Measurements from ENCODE around the gene COL16A1.
A peak's percentile ranks its signal among the peaks of the same experiment; 100 is the strongest.

Gene COL16A1

DNA sequence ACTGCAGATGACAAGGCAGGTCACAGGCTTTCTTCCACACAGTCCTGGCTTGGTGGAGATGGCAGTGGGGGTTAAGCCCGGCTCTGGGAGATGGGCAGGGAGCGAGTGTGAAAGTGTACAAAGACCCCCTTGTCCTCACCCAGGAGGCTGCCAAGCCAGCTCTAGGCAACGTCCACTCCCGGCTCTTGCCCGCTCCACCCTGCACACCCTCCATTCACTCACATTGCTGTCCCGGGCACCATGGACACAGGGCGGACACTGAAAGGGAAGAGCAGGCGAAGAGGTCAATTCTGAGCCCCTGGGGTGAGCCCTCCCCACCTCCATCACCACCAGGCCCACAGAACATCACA lies 8.9 kb downstream of the COL16A1 start:
- no peak for DNase-seq (ENCODE audit: low read depth)
- TF ChIP-seq, protein P1, sequence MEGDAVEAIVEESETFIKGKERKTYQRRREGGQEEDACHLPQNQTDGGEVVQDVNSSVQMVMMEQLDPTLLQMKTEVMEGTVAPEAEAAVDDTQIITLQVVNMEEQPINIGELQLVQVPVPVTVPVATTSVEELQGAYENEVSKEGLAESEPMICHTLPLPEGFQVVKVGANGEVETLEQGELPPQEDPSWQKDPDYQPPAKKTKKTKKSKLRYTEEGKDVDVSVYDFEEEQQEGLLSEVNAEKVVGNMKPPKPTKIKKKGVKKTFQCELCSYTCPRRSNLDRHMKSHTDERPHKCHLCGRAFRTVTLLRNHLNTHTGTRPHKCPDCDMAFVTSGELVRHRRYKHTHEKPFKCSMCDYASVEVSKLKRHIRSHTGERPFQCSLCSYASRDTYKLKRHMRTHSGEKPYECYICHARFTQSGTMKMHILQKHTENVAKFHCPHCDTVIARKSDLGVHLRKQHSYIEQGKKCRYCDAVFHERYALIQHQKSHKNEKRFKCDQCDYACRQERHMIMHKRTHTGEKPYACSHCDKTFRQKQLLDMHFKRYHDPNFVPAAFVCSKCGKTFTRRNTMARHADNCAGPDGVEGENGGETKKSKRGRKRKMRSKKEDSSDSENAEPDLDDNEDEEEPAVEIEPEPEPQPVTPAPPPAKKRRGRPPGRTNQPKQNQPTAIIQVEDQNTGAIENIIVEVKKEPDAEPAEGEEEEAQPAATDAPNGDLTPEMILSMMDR (IDR thresholded peaks at IDR 0.05; ENCODE audit: low read length, missing control alignments) = no peak
- no peak overlapping the region for H3K4me3 ChIP-seq (replicated peaks; ENCODE audit: low read depth, low read length)

DNA sequence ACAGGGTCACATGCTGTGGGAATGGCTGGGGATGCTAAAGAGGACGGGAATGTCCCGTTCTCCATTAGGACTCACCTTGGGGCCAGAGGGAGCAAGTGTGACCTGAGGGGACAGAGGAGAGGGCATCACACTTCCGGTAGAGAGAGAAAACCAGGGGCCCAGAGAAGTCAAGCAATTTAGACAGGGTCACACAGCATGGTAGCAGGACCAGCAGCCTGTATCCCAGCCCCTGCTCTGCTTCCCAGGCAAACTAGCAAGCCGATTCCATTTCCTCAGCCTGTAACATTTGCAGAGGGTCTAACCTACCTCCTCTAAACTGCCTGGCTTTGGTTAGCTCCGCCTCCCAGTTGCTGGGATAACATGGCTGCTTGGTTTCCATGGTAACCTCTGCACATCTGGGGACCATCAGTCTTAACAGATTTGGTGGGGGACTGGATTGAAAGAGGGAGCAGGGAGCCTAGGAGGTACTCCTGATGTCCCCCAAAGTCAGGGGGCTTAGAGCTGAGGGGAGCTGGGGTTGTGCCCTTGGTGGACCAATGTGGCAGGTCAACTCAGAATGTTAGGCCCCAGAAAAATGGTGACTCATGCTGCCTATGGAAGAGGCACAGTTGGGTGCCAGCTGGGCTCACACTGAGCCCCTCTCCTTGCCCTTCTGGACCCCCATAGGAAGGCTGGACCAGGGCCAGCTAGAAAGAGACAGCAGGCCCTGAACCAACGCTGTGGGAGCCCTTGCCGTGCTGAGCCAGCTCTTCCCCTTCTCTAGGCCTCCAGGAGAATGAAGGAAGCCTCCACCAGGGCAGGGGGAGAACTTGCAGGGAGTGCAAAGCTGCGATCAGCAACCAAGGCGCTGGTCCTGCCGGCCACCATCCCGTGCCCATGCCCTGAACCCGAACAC lies 9.5 kb downstream of the COL16A1 start:
- no peak for DNase-seq (ENCODE audit: low read depth)
- no peak overlapping the region for H3K4me3 ChIP-seq (replicated peaks; ENCODE audit: low read depth, low read length)
- TF ChIP-seq, protein P1 (IDR thresholded peaks at IDR 0.05; ENCODE audit: low read length, missing control alignments) = no peak

DNA sequence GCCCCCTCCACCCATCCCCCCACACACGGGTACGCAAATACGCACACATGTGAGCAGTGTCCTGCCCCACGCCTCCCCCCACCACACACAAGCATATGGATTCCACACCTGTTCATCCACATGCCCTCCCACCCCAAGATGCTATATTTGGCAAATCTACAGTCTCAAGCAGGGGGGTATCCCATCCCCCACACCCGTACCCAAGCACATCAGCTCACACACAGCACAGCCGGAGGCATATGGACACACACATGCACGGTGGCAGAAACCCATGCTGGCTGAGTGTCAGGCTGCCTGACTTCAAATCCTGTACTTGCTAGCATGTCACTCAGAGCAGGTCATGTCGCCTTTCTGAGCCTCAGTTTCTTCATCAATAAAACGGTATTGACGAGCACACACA lies 10.6 kb downstream of the COL16A1 start:
- H3K4me3 ChIP-seq (replicated peaks; ENCODE audit: low read depth, low read length) = no peak overlapping the region
- no peak for DNase-seq (ENCODE audit: low read depth)
- TF ChIP-seq, protein P1 (IDR thresholded peaks at IDR 0.05; ENCODE audit: low read length, missing control alignments) = no peak

DNA sequence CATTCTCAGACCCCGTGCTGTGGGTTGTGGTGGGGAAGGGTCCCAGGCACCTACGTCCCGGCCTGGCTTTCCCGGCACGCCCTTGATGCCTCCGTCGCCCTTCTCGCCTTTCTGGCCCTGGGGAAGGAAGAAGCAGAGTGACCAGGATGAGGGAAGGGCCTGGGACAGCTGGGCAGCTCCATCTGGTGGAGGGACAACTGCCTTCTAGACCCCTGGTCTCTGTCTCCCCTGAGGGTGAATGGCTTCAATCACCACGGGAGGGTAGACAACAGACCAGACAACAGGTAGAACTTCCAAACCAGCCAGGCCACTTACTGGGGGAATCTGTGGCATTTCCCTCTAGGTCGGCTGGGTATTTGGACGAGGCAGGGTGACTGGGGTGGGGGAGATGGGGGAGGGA lies 11.9 kb downstream of the COL16A1 start:
- no peak overlapping the region for H3K4me3 ChIP-seq (replicated peaks; ENCODE audit: low read depth, low read length)
- TF ChIP-seq, protein P1 (IDR thresholded peaks at IDR 0.05; ENCODE audit: low read length, missing control alignments) = no peak

DNA sequence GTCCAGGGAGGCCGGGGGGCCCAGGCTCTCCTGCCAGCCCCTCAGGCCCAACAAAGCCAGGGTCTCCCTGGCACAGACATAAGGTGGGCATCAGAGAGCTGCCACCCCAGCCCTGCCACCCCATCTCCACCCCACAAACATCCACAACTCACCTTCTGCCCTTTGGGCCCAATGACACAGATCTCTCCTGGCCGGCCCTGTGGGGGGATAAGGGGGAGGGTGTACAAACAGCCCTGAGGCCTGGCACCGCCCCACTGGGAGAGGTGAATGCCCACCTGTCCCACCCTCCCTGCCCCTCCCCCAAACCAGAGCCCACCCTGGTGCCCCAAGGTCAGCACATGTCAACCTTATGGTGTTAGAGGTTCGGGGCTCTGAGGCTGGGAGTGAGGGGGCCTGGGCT lies 12.4 kb downstream of the COL16A1 start:
- no peak overlapping the region for H3K4me3 ChIP-seq (replicated peaks; ENCODE audit: low read depth, low read length)
- TF ChIP-seq, protein P1 (IDR thresholded peaks at IDR 0.05; ENCODE audit: low read length, missing control alignments) = no peak
- no peak for DNase-seq (ENCODE audit: low read depth)

More for the DNA sequence above, 11.9 kb downstream of the COL16A1 start:
- no peak for DNase-seq (ENCODE audit: low read depth)

DNA sequence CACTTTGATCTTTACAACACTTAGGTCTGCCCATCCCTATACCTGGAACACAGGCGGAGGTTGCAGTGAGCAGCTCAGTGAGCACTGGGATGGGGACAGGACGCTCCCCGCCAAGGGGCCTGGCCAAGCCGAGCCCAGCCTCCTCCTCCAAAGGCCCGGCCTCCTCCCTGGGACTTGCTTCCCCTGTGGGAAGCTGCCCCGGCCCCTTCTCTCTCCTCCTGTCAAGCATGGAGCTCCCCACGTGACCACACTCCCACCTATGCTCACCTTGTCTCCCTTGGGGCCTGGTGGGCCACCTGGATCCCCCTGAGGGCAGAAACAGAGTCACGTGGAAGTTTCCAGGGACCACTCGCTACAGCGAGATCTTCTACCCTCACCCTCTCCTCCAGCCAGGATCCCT lies 12.9 kb downstream of the COL16A1 start:
- H3K4me3 ChIP-seq (replicated peaks; ENCODE audit: low read depth, low read length) = no peak overlapping the region
- TF ChIP-seq, protein P1 (IDR thresholded peaks at IDR 0.05; ENCODE audit: low read length, missing control alignments) = no peak
- DNase-seq (ENCODE audit: low read depth) = no peak

DNA sequence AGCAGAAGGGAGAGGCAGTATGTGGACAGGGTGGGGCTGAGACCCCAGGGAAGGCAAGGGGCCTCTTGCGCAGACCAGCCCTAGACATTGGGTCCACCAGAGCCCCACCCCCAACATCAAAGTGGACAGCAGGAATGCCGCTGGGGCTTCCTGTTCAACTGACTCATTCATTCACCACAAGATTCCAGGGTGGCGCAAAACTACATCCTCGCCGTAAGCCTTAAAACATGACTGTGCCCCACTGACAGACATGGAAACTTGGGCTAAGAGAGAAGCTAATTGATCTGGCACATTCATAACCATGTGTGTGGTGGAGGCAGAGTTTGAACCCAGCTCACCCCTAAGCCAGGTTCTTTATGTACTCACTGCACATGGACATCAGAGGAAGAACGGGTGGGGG lies 14.0 kb downstream of the COL16A1 start:
- TF ChIP-seq, protein P1 (IDR thresholded peaks at IDR 0.05; ENCODE audit: low read length, missing control alignments) = no peak
- peak; percentile 93 for DNase-seq (ENCODE audit: low read depth)
- no peak overlapping the region for H3K4me3 ChIP-seq (replicated peaks; ENCODE audit: low read depth, low read length)
